ENCODE data around the gene INPP5A.
"Not testable (repeated sequence)": the region's sequence is repeated elsewhere in the genome, so short reads cannot be mapped to it uniquely, and the experiment has no call there.

The INPP5A gene

GRCh38 chr10:132550366-132551092 lies 12.9 kb downstream of the INPP5A start:
- no peak for DNase-seq (ENCODE audit: low read depth)

- no peak for DNase-seq (ENCODE audit: low read depth)
Observed at GRCh38 chr10:132551093-132551807, 13.7 kb downstream of the INPP5A start.

GRCh38 chr10:132551808-132552130 lies 14.2 kb downstream of the INPP5A start:
- no peak for DNase-seq (ENCODE audit: low read depth)

- not testable (repeated sequence) for DNase-seq (ENCODE audit: low read depth)
Observed at GRCh38 chr10:132552635-132553034, 15.0 kb downstream of the INPP5A start.

- DNase-seq (ENCODE audit: low read depth), result not testable (repeated sequence)
Observed at GRCh38 chr10:132553568-132553967, 16.0 kb downstream of the INPP5A start.

GRCh38 chr10:132554053-132554990 lies 16.7 kb downstream of the INPP5A start:
- no peak for DNase-seq (ENCODE audit: low read depth)

- DNase-seq (ENCODE audit: low read depth), result no peak
Observed at GRCh38 chr10:132554991-132555647, 17.5 kb downstream of the INPP5A start.

- no peak for DNase-seq (ENCODE audit: low read depth)
Observed at GRCh38 chr10:132555648-132556575, 18.3 kb downstream of the INPP5A start.

GRCh38 chr10:132556994-132557441 lies 19.4 kb downstream of the INPP5A start:
- no peak for DNase-seq (ENCODE audit: low read depth)

- DNase-seq (ENCODE audit: low read depth), result no peak
Observed at GRCh38 chr10:132557696-132558515, 20.3 kb downstream of the INPP5A start.

GRCh38 chr10:132558516-132559413 lies 21.2 kb downstream of the INPP5A start:
- DNase-seq (ENCODE audit: low read depth), result no peak

- no peak for DNase-seq (ENCODE audit: low read depth)
Observed at GRCh38 chr10:132559538-132559937, 22.0 kb downstream of the INPP5A start.

- DNase-seq (ENCODE audit: low read depth), result no peak
Observed at GRCh38 chr10:132560241-132560731, 22.7 kb downstream of the INPP5A start.

- DNase-seq (ENCODE audit: low read depth), result no peak
Observed at GRCh38 chr10:132562177-132562915, 24.8 kb downstream of the INPP5A start.

- DNase-seq (ENCODE audit: low read depth), result no peak
Observed at GRCh38 chr10:132562916-132563456, 25.4 kb downstream of the INPP5A start.

- no peak for DNase-seq (ENCODE audit: low read depth)
Observed at GRCh38 chr10:132563485-132564248, 26.1 kb downstream of the INPP5A start.

GRCh38 chr10:132564249-132564605 lies 26.6 kb downstream of the INPP5A start:
- no peak for DNase-seq (ENCODE audit: low read depth)

All from stimulated activated CD8-positive, alpha-beta memory T cell treated with anti-CD3 and anti-CD28 coated beads, Interleukin-15, amount 100 ng/mL, for 24 hours (primary cell).